Nephron progenitor cell (in vitro differentiated cells): ENCODE data around the gene ZNF324B.

Experiments used
- DNase-seq: peaks from one replicate; pipeline ENCODE4 v3.0.0; 2021
- H3K27ac Mint-ChIP-seq: 2 replicates; pipeline ENCODE4 v1.8.0; 2021; ENCODE audit warnings: mild to moderate bottlenecking, moderate library complexity, mixed read lengths
- H3K27me3 Mint-ChIP-seq: 2 replicates; pipeline ENCODE4 v1.8.0; 2021; ENCODE audit warnings: mild to moderate bottlenecking, low read depth, mixed read lengths; ENCODE audit not compliant: poor library complexity
- H3K36me3 Mint-ChIP-seq: 2 replicates; pipeline ENCODE4 v1.8.0; 2021; ENCODE audit warnings: low read depth, mixed read lengths
- H3K4me1 Mint-ChIP-seq: 2 replicates; pipeline ENCODE4 v1.8.0; 2021; ENCODE audit warnings: mixed read lengths
- H3K4me3 Mint-ChIP-seq: 2 replicates; pipeline ENCODE4 v1.8.0; 2021; ENCODE audit warnings: mild to moderate bottlenecking, moderate library complexity, mixed read lengths
- H3K9me3 Mint-ChIP-seq: 2 replicates; pipeline ENCODE4 v1.8.0; 2021; ENCODE audit warnings: mild to moderate bottlenecking, moderate library complexity, mixed read lengths
- TF ChIP-seq, protein P1 (sequence below): fragments of 200-600 bp; sonication (generic); IDR thresholded peaks from 2 replicates; pipeline ENCODE4 v1.5.0; 2021; ENCODE audit warnings: antibody characterized with exemption

ZNF324B gene

DNA sequence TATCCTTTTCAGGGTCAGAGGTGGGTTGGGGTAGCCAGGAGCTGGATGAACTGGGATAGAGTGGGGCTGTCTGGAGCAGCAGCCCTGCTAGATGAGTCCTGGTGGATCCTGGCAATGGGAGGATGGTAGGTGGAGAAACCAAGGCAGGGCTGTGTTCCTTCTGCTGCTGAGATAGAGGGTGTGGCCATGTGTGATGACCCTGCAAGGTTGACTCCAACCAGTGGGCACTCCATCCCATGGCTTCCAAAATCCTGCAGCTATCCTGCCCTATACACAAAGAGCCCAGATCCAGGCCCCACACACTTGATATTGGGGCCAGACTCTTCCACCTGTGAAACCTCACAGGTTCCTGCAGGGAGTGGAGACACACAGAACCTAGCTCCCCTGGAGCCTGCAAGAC lies 22.4 kb downstream of the ZNF324B start:
- no peak for DNase-seq
- Mint-ChIP-seq H3K4me3 (no peak overlapping the region), H3K9me3 (no peaks in the 10 kb centered on the region), H3K27me3 (no peaks in the 10 kb centered on the region), H3K27ac (no peak overlapping the region), H3K36me3 (peaks cover under 1% of the 10 kb centered on the region), H3K4me1 (peaks cover 31% of the 10 kb centered on the region)
- TF ChIP-seq, protein P1, sequence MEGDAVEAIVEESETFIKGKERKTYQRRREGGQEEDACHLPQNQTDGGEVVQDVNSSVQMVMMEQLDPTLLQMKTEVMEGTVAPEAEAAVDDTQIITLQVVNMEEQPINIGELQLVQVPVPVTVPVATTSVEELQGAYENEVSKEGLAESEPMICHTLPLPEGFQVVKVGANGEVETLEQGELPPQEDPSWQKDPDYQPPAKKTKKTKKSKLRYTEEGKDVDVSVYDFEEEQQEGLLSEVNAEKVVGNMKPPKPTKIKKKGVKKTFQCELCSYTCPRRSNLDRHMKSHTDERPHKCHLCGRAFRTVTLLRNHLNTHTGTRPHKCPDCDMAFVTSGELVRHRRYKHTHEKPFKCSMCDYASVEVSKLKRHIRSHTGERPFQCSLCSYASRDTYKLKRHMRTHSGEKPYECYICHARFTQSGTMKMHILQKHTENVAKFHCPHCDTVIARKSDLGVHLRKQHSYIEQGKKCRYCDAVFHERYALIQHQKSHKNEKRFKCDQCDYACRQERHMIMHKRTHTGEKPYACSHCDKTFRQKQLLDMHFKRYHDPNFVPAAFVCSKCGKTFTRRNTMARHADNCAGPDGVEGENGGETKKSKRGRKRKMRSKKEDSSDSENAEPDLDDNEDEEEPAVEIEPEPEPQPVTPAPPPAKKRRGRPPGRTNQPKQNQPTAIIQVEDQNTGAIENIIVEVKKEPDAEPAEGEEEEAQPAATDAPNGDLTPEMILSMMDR: no peak

DNA sequence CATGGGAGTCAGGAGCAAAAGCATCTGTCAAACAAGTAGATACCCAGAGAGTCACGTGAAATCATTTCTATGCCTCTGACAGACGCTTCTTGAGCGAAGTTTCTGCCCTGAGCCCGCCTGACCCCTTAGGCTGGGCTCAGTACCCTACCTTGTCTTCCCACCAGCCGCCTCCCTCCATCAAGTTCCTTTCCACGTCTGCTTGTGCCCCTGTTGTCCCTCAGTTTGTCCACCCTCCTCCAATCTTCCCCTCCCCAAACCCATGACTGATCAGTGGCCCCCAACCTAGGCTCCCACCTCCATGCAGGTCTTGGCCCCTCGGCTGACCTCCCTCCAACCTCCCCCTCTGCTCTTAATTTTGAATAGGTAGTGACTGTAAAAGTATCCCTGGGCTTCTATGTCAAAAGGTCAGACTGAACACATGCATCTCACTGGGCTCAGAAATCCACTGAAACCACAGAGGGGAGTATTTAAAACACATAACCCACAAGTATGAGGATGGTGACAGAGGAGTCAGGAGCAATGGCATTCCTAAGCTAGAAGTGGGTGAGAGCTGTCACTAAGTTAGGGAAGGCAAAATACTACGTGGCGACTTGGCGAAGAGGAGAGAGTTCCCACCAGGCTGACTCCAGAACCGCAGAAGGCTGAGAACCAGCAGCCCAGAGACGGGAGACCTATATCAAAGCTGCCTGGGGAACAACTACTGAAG lies 23.0 kb downstream of the ZNF324B start:
- DNase-seq: no peak
- TF ChIP-seq, protein P1: no peak
- Mint-ChIP-seq H3K36me3 (peaks cover 7% of the 10 kb centered on the region), H3K27me3 (no peaks in the 10 kb centered on the region), H3K9me3 (no peaks in the 10 kb centered on the region), H3K4me1 (peaks cover 28% of the 10 kb centered on the region), H3K27ac (no peak overlapping the region), H3K4me3 (peak overlapping the region; percentile 90)

DNA sequence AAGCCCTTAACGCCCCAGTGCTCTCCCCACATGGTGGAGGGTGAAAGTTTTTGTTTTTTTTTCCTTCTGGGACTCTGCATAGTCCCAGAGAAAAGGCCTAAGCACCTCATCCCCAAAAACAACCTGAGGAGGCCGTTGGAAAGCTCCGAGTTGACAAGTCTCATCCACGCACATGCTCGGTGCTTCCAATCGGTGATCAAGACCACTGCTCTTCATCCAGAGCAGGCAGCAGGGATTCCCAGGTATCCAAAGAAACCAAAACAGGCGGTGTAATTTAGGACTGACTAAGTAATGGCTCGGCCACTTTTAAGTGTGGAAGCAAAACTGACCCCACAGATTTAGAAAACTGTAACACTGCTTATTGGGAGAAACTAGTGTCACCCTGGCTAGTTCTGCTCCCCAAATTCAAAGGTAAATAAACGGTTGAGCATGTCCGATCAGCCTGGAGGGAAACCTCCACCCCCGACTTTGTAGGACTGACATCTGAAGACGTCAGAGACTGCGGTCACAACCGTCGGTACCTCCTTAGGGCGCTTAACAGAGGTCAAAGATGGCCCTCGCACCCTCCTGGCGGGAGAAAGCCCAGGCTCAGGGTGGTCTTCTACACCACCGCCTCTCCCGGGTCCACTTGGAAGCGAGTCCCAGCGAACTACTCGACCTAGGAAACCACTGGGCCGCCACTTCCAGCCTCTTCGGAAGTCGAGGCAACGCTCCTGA lies 23.7 kb downstream of the ZNF324B start:
- TF ChIP-seq, protein P1: no peak
- H3K27ac Mint-ChIP-seq: peak overlapping the region; percentile 98
- H3K9me3 Mint-ChIP-seq: no peaks in the 10 kb centered on the region
- H3K27me3 Mint-ChIP-seq: no peaks in the 10 kb centered on the region
- peaks cover 8% of the 10 kb centered on the region for H3K36me3 Mint-ChIP-seq
- H3K4me1 Mint-ChIP-seq: peaks cover 28% of the 10 kb centered on the region
- no peak for DNase-seq
- peak overlapping the region; percentile 90 for H3K4me3 Mint-ChIP-seq

DNA sequence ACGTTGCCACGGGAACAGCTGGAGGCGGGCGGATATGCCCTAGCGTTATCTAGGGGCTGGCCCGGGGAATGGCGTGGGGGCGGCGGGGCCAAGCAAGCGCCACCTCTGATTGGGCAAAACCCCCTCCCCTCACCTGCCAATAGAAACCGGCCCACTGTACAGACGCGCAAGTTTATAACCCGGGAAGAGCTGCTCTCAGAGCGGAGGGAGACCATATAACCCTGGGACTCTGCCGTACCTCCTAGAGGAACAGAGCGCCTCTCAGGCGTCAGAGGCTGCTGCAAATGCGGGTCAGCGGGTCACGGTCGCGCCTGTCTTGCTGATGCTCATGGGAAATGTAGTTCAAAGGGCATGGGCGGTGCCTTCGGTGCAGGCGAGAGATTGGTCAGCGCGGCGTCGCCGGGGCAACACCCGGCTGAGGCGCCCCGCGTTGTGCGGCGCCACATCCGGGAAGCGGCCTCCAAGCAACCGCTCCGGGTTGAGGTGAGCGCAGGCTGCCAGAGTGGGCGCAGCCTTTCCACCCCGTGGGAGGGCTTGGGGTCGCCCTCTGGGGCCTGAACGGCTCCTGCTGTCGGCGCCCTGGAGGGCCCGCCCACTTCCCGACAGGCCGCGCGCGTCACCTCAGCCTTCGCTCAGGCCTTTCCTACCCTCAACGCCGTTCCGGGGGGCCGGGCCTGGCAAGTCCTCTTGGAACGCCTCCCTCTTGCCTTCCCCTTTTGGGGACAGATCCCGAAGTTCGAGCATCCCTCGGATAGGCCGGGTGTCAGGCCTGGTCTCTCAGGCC lies 24.5 kb downstream of the ZNF324B start, which contains the start of gene ZNF446:
Gene ZNF446, plus strand, starts transcription at position 639 of the 784 bp plus-strand sequence. CDS start 867 bp downstream, outside the sequence.
- DNase-seq: peak; percentile 94
- no peaks in the 10 kb centered on the region for H3K27me3 Mint-ChIP-seq
- no peaks in the 10 kb centered on the region for H3K9me3 Mint-ChIP-seq
- peak within 1 kb of the TSS; percentile 90 for H3K4me3 Mint-ChIP-seq
- TF ChIP-seq, protein P1: no peak
- H3K36me3 Mint-ChIP-seq: peaks cover 8% of the 10 kb centered on the region
- peak within 1 kb of the TSS; percentile 99 for H3K27ac Mint-ChIP-seq
- peaks cover 28% of the 10 kb centered on the region for H3K4me1 Mint-ChIP-seq

DNA sequence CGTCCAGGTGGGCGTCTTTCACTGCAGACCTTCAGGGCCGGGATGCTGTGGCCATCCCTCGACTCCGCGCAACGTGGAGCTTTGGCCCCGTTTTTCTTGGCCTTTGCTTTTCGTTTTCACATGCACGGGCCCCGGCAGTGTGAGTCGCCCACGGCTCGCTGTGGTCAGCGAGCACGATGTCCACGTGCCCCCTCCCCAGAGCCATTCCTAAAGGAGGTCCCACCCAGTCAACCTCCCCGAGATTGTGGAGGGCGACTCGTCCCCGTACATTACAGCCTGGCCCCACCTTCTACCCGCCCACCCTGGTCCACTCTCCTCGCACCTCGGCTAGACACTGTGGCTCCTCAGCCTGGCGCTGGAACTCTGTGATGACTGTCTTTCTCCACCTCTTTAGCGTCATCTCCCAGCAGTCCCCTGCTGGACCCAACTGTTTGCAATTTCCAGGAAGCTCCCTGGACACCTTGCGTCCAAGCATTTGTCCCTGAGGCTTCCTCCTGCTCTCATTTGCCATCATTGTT lies 25.1 kb downstream of the ZNF324B start:
- Mint-ChIP-seq H3K27me3 (no peaks in the 10 kb centered on the region), H3K4me3 (peak overlapping the region; percentile 90), H3K36me3 (peaks cover 8% of the 10 kb centered on the region), H3K4me1 (peaks cover 28% of the 10 kb centered on the region), H3K27ac (peak overlapping the region; percentile 99), H3K9me3 (no peaks in the 10 kb centered on the region)
- no peak for DNase-seq
- TF ChIP-seq, protein P1: no peak
